Renal pelvis (tissue), 12 donors: Measurements from ENCODE around the gene ZNF92. TPM values are rescaled to one million over a fixed set of nuclear protein-coding genes. Genes with fewer than 3 reads are reported as not detected.
A peak's percentile ranks its signal among the peaks of the same experiment; 100 is the strongest.
"Not testable (repeated sequence)": the region's sequence is repeated elsewhere in the genome, so short reads cannot be mapped to it uniquely, and the experiment has no call there.

Source experiments
- DNase-seq: peaks from one replicate; pipeline ENCODE4 v3.0.0-alpha.2; 2013
- long read RNA-seq, 16 experiments: transcript quantifications; one replicate each; lab custom pipeline, GENCODE V29; 2026
- polyA plus RNA-seq, 3 donors: library from polyadenylated mRNA; unstranded; fragments of 120-200 nt; gene quantifications; one replicate each; pipeline ENCODE4 v1.2.1, GENCODE V29; 2013; ENCODE audit not compliant: insufficient read length in 3 of 3

ZNF92 gene
- polyA plus RNA-seq = 10 to 100 TPM; 20.8 to 21.3 (median 21.0) TPM
- long read RNA-seq, donor 1, transcript ZNF92-201 (4 exons, 3,210 nt) = major isoform, 5 of 6 reads
- long read RNA-seq, donor 1, partial matches to known transcripts = 0 of 6 reads
- long read RNA-seq, donor 1, other reads (novel, unspliced or antisense) = 0 of 6 reads
- long read RNA-seq, donor 2, transcript ZNF92-201 (4 exons, 3,210 nt) = major isoform, 11 of 12 reads
- long read RNA-seq, donor 2, partial matches to known transcripts = 0 of 12 reads
- long read RNA-seq, donor 2, other reads (novel, unspliced or antisense) = 0 of 12 reads
- long read RNA-seq, donor 3, transcript ZNF92-201 (4 exons, 3,210 nt) = major isoform, 6 of 6 reads
- long read RNA-seq, donor 3, partial matches to known transcripts = 0 of 6 reads
- long read RNA-seq, donor 3, other reads (novel, unspliced or antisense) = 0 of 6 reads
- long read RNA-seq, donor 4, transcript ZNF92-201 (4 exons, 3,210 nt) = major isoform, 5 of 9 reads
- long read RNA-seq, donor 4, partial matches to known transcripts = 0 of 9 reads
- long read RNA-seq, donor 4, other reads (novel, unspliced or antisense) = 0 of 9 reads
- long read RNA-seq, donor 5, partial matches to known transcripts = 0 of 5 reads
- long read RNA-seq, donor 5, other reads (novel, unspliced or antisense) = 0 of 5 reads
- long read RNA-seq, donor 6, partial matches to known transcripts = 0 of 7 reads
- long read RNA-seq, donor 6, other reads (novel, unspliced or antisense) = 0 of 7 reads
- long read RNA-seq, donor 7, transcript ZNF92-201 (4 exons, 3,210 nt) = major isoform, 9 of 13 reads
- long read RNA-seq, donor 7, partial matches to known transcripts = 0 of 13 reads
- long read RNA-seq, donor 7, other reads (novel, unspliced or antisense) = 0 of 13 reads
- long read RNA-seq, donor 8, partial matches to known transcripts = 0 of 3 reads
- long read RNA-seq, donor 8, other reads (novel, unspliced or antisense) = 0 of 3 reads
- long read RNA-seq, donor 9, transcript ZNF92-201 (4 exons, 3,210 nt) = major isoform, 9 of 11 reads
- long read RNA-seq, donor 9, partial matches to known transcripts = 0 of 11 reads
- long read RNA-seq, donor 9, other reads (novel, unspliced or antisense) = 0 of 11 reads
- long read RNA-seq, donor 10, partial matches to known transcripts = 0 of 5 reads
- long read RNA-seq, donor 10, other reads (novel, unspliced or antisense) = 0 of 5 reads
- long read RNA-seq, donor 11, partial matches to known transcripts = 0 of 4 reads
- long read RNA-seq, donor 11, other reads (novel, unspliced or antisense) = 0 of 4 reads
- long read RNA-seq, donor 12, transcript ZNF92-201 (4 exons, 3,210 nt) = major isoform, 12 of 17 reads
- long read RNA-seq, donor 12, partial matches to known transcripts = 0 of 17 reads
- long read RNA-seq, donor 12, other reads (novel, unspliced or antisense) = 0 of 17 reads
- long read RNA-seq, donor 13, partial matches to known transcripts = 0 of 7 reads
- long read RNA-seq, donor 13, other reads (novel, unspliced or antisense) = 0 of 7 reads
- long read RNA-seq, donor 14, transcript ZNF92-201 (4 exons, 3,210 nt) = major isoform, 17 of 24 reads
- long read RNA-seq, donor 14, transcript ZNF92-203 (2 exons, 2,947 nt) = minor isoform, 6 of 24 reads
- long read RNA-seq, donor 14, partial matches to known transcripts = 0 of 24 reads
- long read RNA-seq, donor 14, other reads (novel, unspliced or antisense) = 0 of 24 reads
- long read RNA-seq, donor 15, transcript ZNF92-201 (4 exons, 3,210 nt) = major isoform, 5 of 10 reads
- long read RNA-seq, donor 15, partial matches to known transcripts = 0 of 10 reads
- long read RNA-seq, donor 15, other reads (novel, unspliced or antisense) = 0 of 10 reads
- long read RNA-seq, donor 16, transcript ZNF92-201 (4 exons, 3,210 nt) = major isoform, 8 of 11 reads
- long read RNA-seq, donor 16, partial matches to known transcripts = 0 of 11 reads
- long read RNA-seq, donor 16, other reads (novel, unspliced or antisense) = 0 of 11 reads

GRCh38 chr7:65373608-65374351 is at the start of gene ZNF92:
Gene ZNF92 (plus strand): TSS chr7:65373855. CDS start chr7:65373998, 143 bp downstream.
- peak; percentile 98 for DNase-seq

GRCh38 chr7:65325793-65326432 is 47.7 kb upstream of the ZNF92 start:
- DNase-seq = no peak

- DNase-seq = no peak
These were observed 35.3 kb upstream of the ZNF92 start for GRCh38 chr7:65338346-65338745.

GRCh38 chr7:65339257-65339656 is 34.4 kb upstream of the ZNF92 start:
- no peak for DNase-seq

GRCh38 chr7:65342723-65343629 is 30.7 kb upstream of the ZNF92 start:
- DNase-seq = no peak

- not testable (repeated sequence) for DNase-seq
These were observed 29.1 kb upstream of the ZNF92 start for GRCh38 chr7:65344541-65344940.

GRCh38 chr7:65354263-65354662 is 19.4 kb upstream of the ZNF92 start:
- no peak for DNase-seq

GRCh38 chr7:65369843-65370242 is 3.8 kb upstream of the ZNF92 start:
- no peak for DNase-seq

- no peak for DNase-seq
These were observed 2.2 kb upstream of the ZNF92 start for GRCh38 chr7:65371468-65371867.

GRCh38 chr7:65379318-65379717 is 5.7 kb downstream of the ZNF92 start:
- no peak for DNase-seq

- DNase-seq = no peak
These were observed 8.1 kb downstream of the ZNF92 start for GRCh38 chr7:65381742-65382141.

GRCh38 chr7:65382452-65382851 is 8.8 kb downstream of the ZNF92 start:
- DNase-seq = no peak

- no peak for DNase-seq
These were observed 14.2 kb downstream of the ZNF92 start for GRCh38 chr7:65387891-65388290.

- no peak for DNase-seq
These were observed 16.9 kb downstream of the ZNF92 start for GRCh38 chr7:65390588-65390987.

- DNase-seq = peak; percentile 15
These were observed 24.1 kb downstream of the ZNF92 start for GRCh38 chr7:65397730-65398142.

GRCh38 chr7:65398671-65399070 is 25.0 kb downstream of the ZNF92 start:
- DNase-seq = not testable (repeated sequence)

GRCh38 chr7:65399101-65399500 is 25.4 kb downstream of the ZNF92 start:
- not testable (repeated sequence) for DNase-seq

- DNase-seq = no peak
These were observed 30.4 kb downstream of the ZNF92 start for GRCh38 chr7:65404020-65404419.
